SK-N-DZ (cell line): Measurements from ENCODE around the gene ADGRD1.
A peak's percentile ranks its signal among the peaks of the same experiment; 100 is the strongest.

ENCODE experiments used
- DNase-seq: peaks from one replicate; pipeline ENCODE4 v3.0.0-alpha.2; 2015; ENCODE audit warnings: low spot score

ADGRD1 gene

DNA sequence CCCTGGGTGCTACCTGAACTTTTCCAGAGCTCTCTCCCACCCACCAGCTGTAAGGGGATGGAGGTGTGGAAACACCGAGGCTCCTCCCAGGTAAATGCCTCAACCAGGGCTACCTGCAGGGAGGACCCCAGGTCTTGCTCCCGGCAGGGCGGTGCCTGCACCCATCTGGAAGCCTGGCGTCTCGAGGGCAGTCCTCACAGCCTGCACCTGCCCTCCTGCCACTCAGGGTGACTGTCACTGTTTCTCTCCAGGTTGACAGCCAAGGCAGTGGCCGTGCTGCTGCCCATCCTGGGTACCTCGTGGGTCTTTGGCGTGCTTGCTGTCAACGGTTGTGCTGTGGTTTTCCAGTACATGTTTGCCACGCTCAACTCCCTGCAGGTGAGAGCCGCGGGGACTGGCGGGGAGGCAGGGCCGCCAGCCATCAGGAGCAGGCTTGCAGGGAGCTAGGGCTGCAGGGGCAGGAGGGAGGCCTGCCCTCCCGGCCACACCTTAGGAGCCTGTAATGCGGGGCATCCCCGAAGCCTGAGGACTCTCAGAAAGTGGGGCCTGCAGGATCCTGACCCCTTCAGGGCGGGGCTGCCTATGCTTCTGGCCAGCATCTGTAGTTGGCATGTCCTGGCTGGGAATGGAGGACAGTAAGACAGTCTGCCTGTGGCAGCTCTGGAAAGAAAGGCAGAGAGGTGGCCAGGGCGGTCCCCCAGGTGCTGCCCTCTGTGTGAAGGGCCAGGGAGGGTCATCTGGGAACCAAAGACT is 182.3 kb downstream of the ADGRD1 start:
- no peak for DNase-seq

DNA sequence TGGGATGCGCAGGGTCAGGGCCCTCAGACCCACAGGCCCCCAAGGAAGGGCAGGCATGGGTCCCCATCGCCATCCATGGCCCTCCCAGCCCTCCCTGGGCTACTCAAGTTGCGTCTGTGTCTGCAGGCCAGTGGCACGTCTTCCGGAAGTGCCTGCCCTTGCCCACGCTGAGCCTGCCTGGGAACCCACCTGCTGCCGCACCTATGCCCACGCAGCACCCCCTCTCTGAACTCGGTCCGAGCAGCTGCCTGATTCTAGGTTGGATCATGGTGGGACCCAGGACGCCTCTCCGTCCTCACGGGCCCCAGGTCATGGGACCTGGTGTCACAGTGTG is 182.8 kb downstream of the ADGRD1 start:
- no peak for DNase-seq

- no peak for DNase-seq
These were observed 183.5 kb downstream of the ADGRD1 start for GRCh38 chr12:131137009-131137835.

GRCh38 chr12:131137836-131138637 is 184.3 kb downstream of the ADGRD1 start:
- peak; percentile 74 for DNase-seq

- no peak for DNase-seq
These were observed 185.1 kb downstream of the ADGRD1 start for GRCh38 chr12:131138638-131139362.

DNA sequence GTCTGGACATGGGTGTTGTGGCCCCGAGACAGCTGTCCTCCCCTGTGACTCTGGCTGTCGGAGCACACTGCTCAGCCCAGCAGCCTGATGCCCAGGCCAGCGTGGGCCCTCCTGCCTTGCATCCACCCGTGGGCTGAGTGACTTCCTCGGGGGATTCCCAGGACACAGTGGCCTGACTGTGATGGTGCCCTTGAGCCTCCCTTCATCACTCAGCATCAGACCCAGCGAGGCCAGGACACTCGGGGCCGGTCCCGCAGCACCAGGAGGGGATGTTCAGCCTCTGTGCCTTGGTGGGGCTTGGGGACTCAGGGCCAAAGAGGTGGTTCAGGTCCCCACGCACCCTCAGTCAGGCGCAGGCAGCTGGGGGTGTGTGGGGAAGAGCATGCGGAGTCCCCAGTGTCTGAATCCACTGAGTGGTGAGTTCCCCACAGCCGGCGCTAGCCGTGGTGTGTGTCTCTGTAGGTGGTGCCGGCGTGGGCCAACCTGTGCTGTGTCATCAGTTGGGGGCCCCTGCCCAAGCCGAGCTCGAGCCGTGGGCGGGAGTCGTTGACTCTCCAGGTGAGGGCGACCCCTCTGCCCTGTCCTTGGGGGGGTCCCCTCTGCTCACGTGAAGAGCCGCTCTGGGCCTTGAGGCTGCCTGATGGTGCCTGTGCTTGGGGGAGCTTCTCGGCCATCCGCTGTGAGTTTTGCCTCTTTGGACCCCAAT is 185.8 kb downstream of the ADGRD1 start:
- no peak for DNase-seq

DNA sequence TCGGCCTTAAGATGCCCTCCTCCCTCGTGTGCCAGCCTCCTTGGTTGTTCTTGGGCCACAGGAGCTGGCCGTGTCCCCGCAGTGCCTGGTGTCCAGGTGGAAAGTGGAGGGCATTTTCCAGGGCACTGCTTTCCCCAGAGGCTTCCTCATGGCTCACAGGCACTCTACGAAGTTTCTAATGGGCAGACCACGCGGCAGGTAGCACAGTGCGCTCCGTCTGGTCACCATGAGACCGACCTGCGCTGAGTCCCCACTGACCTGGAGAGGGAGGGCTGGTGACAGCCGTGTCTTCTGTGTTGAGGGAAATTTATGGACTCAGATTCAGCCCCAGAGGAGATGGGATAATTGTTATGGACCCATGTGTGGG is 186.3 kb downstream of the ADGRD1 start:
- no peak for DNase-seq

DNA sequence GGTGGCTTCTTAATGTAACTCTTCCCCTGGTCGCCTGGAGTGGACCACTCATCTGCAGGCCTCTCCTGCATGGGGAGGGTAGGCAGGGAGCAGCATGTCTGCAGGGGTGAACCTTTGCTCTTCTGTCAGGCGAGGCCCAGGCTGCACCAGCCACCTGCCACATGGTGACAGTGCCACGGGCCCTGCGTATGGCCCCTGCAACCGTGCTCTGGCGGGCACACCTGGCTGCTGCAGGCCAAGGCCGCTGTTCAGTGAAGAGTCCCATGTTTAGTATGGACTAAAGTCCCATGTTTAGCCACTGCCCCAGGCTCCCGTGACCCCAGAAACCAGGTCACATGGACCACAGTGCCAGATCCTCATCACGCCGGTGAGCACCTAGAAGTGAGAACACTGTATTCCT is 187.0 kb downstream of the ADGRD1 start:
- DNase-seq, result no peak

DNA sequence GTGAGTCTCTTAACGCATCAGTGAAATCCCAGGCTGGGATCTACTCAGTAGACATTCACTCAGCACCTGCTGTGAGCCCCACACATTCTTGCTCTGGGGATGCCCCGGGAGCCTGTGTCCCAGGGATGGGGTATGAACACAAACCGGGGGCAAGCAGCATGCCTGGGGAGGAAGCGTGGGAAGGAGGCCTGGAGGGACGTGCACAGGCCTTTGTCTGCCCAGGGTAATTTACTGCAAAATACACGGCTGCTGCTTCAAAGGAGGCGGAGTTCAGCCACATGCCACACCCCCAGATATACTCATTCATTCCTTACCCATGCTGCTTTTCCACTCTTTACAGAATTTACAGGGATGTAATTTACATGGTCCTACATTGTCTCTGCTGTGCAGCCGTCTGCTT is 187.8 kb downstream of the ADGRD1 start:
- DNase-seq, result no peak

DNA sequence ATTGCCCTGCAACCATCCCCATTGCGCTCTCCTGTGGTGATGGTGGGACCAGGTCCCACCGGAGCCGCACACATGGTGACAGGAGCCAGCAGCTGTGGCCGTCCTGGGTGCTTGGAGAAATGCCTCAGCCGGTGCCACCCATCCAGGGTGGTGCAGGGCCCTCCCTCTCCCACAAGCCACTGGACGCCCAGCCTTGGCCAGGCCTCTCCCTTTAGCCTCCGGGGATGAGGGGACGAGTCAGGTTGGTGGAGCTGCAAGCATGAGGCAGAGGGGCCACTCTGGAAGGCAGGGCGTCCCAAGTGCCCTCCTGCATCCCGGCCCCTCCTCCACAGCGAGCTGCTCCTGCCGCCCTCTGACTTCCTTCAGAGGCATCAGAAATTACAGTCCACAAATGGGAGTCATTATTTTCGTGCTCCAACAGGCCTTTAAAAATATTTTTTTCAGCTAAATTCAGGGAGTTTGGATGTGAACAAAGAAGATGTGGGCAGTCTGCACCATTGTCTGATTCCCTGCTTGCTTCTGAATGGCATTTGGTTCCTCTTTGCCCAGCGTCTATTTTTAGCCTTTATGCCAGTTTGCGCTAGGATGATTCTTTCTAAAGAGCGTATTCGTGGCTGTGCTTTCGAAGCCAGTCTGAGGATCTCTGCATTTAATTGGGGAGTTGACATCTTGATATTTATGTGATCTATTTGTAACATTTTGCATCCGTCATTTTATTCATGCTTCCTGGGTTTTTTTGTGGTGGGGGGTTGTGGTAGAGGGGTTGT is 189.4 kb downstream of the ADGRD1 start:
- no peak for DNase-seq

GRCh38 chr12:131146173-131146675 is 192.5 kb downstream of the ADGRD1 start:
- DNase-seq, result no peak

DNA sequence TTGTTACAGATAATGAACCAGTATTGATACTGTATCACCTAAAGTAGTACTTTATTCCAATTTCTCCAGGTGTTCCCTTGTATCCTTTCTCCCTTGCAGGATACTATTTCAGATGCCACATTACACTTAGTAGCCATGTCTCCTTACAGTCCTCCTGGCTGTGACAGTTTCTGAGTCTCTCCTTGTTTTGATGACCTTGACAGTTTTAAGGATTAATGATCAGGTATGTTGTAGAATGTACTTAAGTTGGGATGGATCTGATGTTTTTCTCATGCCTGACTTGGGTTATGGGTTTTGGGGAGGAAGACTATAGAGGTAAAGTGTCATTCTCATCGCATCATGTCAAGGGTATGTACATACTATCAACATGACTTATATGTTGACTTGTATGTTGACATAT is 193.6 kb downstream of the ADGRD1 start:
- no peak for DNase-seq

GRCh38 chr12:131147894-131148293 is 194.2 kb downstream of the ADGRD1 start:
- DNase-seq, result no peak

- DNase-seq, result no peak
These were observed 198.0 kb downstream of the ADGRD1 start for GRCh38 chr12:131151558-131152345.

- peak; percentile 40 for DNase-seq
These were observed 198.9 kb downstream of the ADGRD1 start for GRCh38 chr12:131152587-131152986.

- DNase-seq, result no peak
These were observed 199.3 kb downstream of the ADGRD1 start for GRCh38 chr12:131153016-131153415.

DNA sequence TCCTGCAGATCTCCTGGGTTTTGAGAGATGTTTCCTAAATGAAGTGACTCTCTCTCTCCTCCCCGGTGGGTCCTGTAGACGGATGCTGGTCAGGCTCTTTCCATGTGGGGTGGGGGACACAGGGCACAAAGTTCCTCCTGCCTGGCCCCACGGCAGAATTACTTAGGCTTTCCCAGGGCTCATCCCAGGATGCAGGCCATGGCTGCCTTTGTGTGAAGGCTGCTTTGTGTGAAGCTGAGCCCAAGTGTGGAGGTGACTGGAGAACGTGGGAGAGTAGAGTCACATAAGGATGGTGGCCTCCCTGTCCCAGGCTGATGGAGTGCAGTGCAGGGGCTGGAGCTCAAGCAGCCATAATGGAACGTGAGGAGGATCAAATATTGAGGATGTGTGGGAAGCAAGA is 200.2 kb downstream of the ADGRD1 start:
- DNase-seq, result no peak

GRCh38 chr12:131155131-131155530 is 201.4 kb downstream of the ADGRD1 start:
- no peak for DNase-seq

GRCh38 chr12:131157743-131158142 is 204.0 kb downstream of the ADGRD1 start:
- DNase-seq, result no peak
